Erythroblast (primary cell): ENCODE results near the gene CST3.

Experiments used
- GATA1 ChIP-seq: IDR thresholded peaks from 2 replicates; pipeline ENCODE4 v1.6.1; 2011; ENCODE audit warnings: low read depth, mild to moderate bottlenecking, control low read depth, low read length, moderate library complexity
- POLR2A ChIP-seq: IDR thresholded peaks from 2 replicates; pipeline ENCODE4 v1.6.1; 2011; ENCODE audit warnings: mild to moderate bottlenecking, low read length

DNA sequence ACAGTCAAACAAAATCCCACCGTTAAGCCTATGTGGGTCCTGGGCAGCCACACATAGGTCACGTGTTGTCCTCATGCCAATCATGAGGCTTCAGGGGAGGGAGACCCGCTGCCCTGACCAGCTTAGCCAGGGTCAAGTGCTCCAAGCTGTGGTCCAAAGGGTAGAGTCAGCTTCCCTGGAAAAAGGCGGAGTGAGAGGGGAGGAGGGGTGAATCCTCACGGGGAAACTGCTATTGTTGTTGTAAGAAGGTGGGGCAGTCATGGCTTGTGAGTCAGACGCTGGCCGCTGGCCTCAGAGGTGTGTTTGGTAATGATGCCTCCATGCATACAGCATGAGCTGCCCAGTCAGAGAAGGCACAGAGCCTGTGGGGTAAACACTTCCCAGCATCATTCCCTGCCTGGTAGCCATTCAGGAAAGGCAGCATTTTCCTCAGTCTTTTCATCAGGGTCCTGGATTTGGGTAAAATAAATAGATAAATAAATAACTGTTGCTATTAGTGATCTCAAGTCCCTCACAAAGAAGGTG, 8.7 kb downstream of the CST3 start:
- TF ChIP-seq POLR2A (no peak), GATA1 (no peak)
